Gastrocnemius medialis (tissue), 4 donors: ENCODE measurements around the gene RHOV. TPM values are rescaled to one million over a fixed set of nuclear protein-coding genes. Genes with fewer than 3 reads are reported as not detected.

Source experiments
- ATAC-seq, 2 donors: fragments of 150-250 bp; one replicate each; pipeline ENCODE4 v1.9.1; 2016
- DNase-seq, 2 donors: peaks; one replicate each; pipeline ENCODE4 v3.0.0-alpha.2; 2019
- H3K27ac ChIP-seq, 4 donors: fragments of 200-600 bp; sonication (generic); 1 replicate in 1 of 4; 2 replicates in 3 of 4; pipeline ENCODE4 v1.5.1; 2016 to 2018; ENCODE audit warnings: mild to moderate bottlenecking in 2 of 4, moderate library complexity in 1 of 4
- H3K27me3 ChIP-seq, 3 donors: fragments of 200-600 bp; sonication (generic) in 2 of 3; 1 replicate in 1 of 3; 2 replicates in 2 of 3; pipeline versions ENCODE4 v1.5.1 to v1.6.0; 2016 to 2019; ENCODE audit warnings: mild to moderate bottlenecking in 1 of 3, moderate library complexity in 1 of 3
- H3K36me3 ChIP-seq, 2 donors: fragments of 200-600 bp; sonication (generic) in 1 of 2; one replicate each; pipeline ENCODE4 v1.5.1; 2017 to 2018
- H3K4me1 ChIP-seq, 2 donors: fragments of 200-600 bp; sonication (generic) in 1 of 2; one replicate each; pipeline ENCODE4 v1.5.1; 2016 to 2017; ENCODE audit warnings: mild to moderate bottlenecking in 2 of 2
- H3K4me3 ChIP-seq, 4 donors: fragments of 200-600 bp; sonication (generic) in 3 of 4; 1 replicate in 1 of 4; 2 replicates in 3 of 4; pipeline ENCODE4 v1.5.1; 2016 to 2019; ENCODE audit warnings: mild to moderate bottlenecking in 2 of 4
- H3K9me3 ChIP-seq, 3 donors: fragments of 200-600 bp; sonication (generic) in 2 of 3; 1 replicate in 1 of 3; 2 replicates in 2 of 3; pipeline ENCODE4 v1.5.1; 2016 to 2019
- POLR2A ChIP-seq, 2 donors: fragments of 450-650 bp; IDR thresholded peaks; one replicate each; pipeline ENCODE4 v1.6.1; 2017; ENCODE audit warnings: antibody characterized with exemption in 2 of 2, mild to moderate bottlenecking in 2 of 2, moderate library complexity in 2 of 2
- in situ Hi-C, 4 donors: fragments of 200-750 bp; cut with MboI; loops; one replicate each; pipeline versions ENCODE4 v1.15.0 to v1.8.0; 2017; ENCODE audit warnings: low sequenced_read_pairs in 4 of 4
- intact Hi-C: fragments of 100-400 bp; cut with DNase I; formaldehyde crosslinking; loops from one replicate; pipeline ENCODE4 v1.15.1; 2023; ENCODE audit warnings: low total_unique reads
- total RNA-seq, 4 donors: library from RNA; depleted of rRNA; stranded (reverse); fragments of >200 nt; gene quantifications; one replicate each; pipeline versions ENCODE4 v1.1.0 to v1.2.3, GENCODE V29; 2016
- TF ChIP-seq, protein P1 (sequence below), 5 experiments: fragments of 450-650 bp in 3 of 5; fragments of 200-600 bp in 2 of 5; sonication (generic) in 2 of 5; IDR thresholded peaks in 4 of 5; conservative IDR thresholded peaks in 1 of 5; 1 replicate in 4 of 5; 2 replicates in 1 of 5; pipeline ENCODE4 v1.5.1; 2016 to 2019; ENCODE audit warnings: antibody characterized with exemption in 5 of 5, mild to moderate bottlenecking in 3 of 5, moderate library complexity in 3 of 5

RHOV gene
- total RNA-seq, 4 donors from 2014 or later = not detected

DNA sequence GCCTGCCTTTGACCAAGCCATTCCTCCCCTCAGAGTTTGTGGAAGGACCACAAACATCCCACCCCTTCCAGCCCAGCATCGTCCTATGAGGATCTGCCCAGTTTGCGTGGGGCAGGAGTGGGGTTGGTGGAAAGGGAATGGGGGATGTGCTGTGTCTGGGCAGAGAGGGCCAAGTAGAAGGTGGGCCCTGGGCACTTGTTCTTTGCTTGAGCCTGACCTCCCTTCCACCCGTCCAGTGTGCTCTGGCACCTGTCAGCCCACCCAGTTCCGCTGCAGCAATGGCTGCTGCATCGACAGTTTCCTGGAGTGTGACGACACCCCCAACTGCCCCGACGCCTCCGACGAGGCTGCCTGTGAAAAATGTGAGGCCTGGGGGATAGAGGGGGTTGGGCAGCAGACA is 19.9 kb downstream of the RHOV start:
- H3K27ac ChIP-seq = no peak overlapping the region
- in situ Hi-C loops (no loop called here), intact Hi-C loops (no loop called here)
- TF ChIP-seq, protein P1, sequence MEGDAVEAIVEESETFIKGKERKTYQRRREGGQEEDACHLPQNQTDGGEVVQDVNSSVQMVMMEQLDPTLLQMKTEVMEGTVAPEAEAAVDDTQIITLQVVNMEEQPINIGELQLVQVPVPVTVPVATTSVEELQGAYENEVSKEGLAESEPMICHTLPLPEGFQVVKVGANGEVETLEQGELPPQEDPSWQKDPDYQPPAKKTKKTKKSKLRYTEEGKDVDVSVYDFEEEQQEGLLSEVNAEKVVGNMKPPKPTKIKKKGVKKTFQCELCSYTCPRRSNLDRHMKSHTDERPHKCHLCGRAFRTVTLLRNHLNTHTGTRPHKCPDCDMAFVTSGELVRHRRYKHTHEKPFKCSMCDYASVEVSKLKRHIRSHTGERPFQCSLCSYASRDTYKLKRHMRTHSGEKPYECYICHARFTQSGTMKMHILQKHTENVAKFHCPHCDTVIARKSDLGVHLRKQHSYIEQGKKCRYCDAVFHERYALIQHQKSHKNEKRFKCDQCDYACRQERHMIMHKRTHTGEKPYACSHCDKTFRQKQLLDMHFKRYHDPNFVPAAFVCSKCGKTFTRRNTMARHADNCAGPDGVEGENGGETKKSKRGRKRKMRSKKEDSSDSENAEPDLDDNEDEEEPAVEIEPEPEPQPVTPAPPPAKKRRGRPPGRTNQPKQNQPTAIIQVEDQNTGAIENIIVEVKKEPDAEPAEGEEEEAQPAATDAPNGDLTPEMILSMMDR (IDR thresholded peaks at IDR 0.05 in 4 of 5, conservative IDR thresholded peaks at IDR 0.05 in 1 of 5) = no peak
- no peak for TF ChIP-seq POLR2A (IDR thresholded peaks at IDR 0.05)
- no peaks in the 10 kb centered on the region for H3K9me3 ChIP-seq
- H3K36me3 ChIP-seq = no peaks in the 10 kb centered on the region
- no peaks in the 10 kb centered on the region for H3K27me3 ChIP-seq
- DNase-seq (no peak), ATAC-seq (no peak)
- no peak overlapping the region for H3K4me3 ChIP-seq
- no peaks in the 10 kb centered on the region for H3K4me1 ChIP-seq

DNA sequence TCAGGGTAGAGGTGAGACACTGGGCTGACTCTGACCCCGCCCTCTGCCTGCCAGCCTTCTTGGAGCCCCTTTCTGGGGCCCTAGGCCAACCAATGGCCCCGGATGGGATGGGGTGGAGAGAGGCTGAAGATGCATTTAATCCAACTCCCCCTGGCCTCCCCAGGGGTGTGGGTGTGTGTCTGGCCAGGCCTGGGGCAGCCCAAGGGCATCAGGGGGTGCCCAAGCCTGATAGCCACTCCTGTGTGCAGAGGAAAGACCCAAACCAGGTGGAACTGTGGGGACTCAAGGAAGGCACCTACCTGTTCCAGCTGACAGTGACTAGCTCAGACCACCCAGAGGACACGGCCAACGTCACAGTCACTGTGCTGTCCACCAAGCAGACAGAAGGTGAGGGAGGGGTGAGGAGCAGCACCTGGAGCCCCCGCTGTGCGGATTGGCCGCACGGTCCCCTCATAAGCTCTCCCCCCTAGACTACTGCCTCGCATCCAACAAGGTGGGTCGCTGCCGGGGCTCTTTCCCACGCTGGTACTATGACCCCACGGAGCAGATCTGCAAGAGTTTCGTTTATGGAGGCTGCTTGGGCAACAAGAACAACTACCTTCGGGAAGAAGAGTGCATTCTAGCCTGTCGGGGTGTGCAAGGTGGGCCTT is 20.7 kb downstream of the RHOV start:
- no peaks in the 10 kb centered on the region for H3K36me3 ChIP-seq
- no peak overlapping the region for H3K4me3 ChIP-seq
- no peaks in the 10 kb centered on the region for H3K4me1 ChIP-seq
- ATAC-seq = no peak
- no peaks in the 10 kb centered on the region for H3K9me3 ChIP-seq
- H3K27ac ChIP-seq = no peak overlapping the region
- intact Hi-C loops = no loop called here
- no peak for DNase-seq
- in situ Hi-C loops = no loop called here
- TF ChIP-seq, protein P1 (IDR thresholded peaks at IDR 0.05 in 4 of 5, conservative IDR thresholded peaks at IDR 0.05 in 1 of 5) = no peak
- TF ChIP-seq POLR2A (IDR thresholded peaks at IDR 0.05) = no peak
- no peaks in the 10 kb centered on the region for H3K27me3 ChIP-seq

DNA sequence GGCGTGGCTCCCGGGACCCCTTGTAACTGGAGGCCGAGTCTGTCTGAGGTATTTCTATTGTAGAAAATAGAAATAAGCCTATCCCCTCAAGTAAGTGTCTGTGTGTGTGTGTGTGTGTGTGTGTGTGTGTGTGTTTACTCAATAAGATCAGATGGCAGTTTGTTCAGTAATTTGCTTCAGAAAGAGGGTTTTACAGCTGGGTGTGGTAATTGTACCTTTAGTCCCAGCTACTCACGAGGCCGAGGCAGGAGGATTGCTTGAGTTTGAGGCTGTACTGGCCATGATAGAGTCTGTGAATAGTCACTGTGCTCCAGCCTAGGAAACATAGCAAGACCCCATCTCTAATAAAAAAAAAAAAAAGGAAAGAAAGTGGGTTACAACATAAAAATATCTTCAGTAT is 21.5 kb downstream of the RHOV start:
- Histone ChIP-seq H3K36me3 (no peaks in the 10 kb centered on the region), H3K27me3 (no peaks in the 10 kb centered on the region), H3K4me1 (no peaks in the 10 kb centered on the region), H3K9me3 (no peaks in the 10 kb centered on the region), H3K4me3 (no peak overlapping the region), H3K27ac (no peak overlapping the region)
- DNase-seq (no peak), ATAC-seq (no peak)
- intact Hi-C loops (no loop called here), in situ Hi-C loops (no loop called here)
- TF ChIP-seq, protein P1 (IDR thresholded peaks at IDR 0.05 in 4 of 5, conservative IDR thresholded peaks at IDR 0.05 in 1 of 5) = no peak
- no peak for TF ChIP-seq POLR2A (IDR thresholded peaks at IDR 0.05)

DNA sequence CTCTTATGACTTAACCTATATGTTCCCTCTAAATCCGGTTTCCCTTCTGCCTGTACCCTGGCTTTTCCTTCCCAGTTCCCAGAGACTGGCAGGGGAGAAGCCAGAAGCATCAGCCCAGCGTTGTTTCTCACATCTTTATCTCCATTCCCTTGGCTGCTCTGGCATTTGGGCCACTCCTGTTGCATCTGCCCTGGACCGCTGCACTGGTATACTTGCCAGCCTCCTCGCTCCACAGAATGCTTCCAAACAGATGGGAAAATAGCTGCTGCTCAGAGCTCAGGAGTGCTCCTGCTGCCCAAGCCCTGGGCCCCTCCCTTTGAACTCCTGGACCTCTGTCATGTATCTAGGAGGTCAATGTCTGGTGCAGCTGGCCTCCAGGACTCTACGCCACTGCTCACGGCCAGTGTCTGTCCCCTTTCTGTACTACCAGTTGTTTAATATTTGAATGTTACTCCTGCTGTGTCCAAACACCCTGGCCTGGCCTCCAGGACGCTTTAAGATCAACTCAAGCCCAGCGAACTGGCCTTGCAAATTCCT is 23.4 kb downstream of the RHOV start:
- TF ChIP-seq POLR2A (IDR thresholded peaks at IDR 0.05) = no peak
- TF ChIP-seq, protein P1 (IDR thresholded peaks at IDR 0.05 in 4 of 5, conservative IDR thresholded peaks at IDR 0.05 in 1 of 5) = no peak
- in situ Hi-C loops (no loop called here), intact Hi-C loops (no loop called here)
- Histone ChIP-seq H3K27ac (no peak overlapping the region), H3K4me1 (no peaks in the 10 kb centered on the region), H3K4me3 (no peak overlapping the region), H3K36me3 (no peaks in the 10 kb centered on the region), H3K9me3 (no peaks in the 10 kb centered on the region), H3K27me3 (peaks cover 0 to 7% (median 3%) of the 10 kb centered on the region in 3 donors)
- DNase-seq = no peak
- no peak for ATAC-seq
